ENCODE measurements around the gene EXOC4. TPM values are rescaled to one million over a fixed set of nuclear protein-coding genes. Genes with fewer than 3 reads are reported as not detected.
"Not testable (repeated sequence)": the region's sequence is repeated elsewhere in the genome, so short reads cannot be mapped to it uniquely, and the experiment has no call there.

Gene EXOC4
- total RNA-seq, 4 donors from 2014 or later, result 60.0 to 187 (median 80.1) TPM

- no peak for DNase-seq (ENCODE audit: low spot score in 2 of 2)
- TF ChIP-seq POLR2AphosphoS5 (IDR thresholded peaks at IDR 0.05), result no peak
- no peak for TF ChIP-seq EP300 (IDR thresholded peaks at IDR 0.05)
- TF ChIP-seq POLR2A (IDR thresholded peaks at IDR 0.05), result no peak
- TF ChIP-seq, protein P1, sequence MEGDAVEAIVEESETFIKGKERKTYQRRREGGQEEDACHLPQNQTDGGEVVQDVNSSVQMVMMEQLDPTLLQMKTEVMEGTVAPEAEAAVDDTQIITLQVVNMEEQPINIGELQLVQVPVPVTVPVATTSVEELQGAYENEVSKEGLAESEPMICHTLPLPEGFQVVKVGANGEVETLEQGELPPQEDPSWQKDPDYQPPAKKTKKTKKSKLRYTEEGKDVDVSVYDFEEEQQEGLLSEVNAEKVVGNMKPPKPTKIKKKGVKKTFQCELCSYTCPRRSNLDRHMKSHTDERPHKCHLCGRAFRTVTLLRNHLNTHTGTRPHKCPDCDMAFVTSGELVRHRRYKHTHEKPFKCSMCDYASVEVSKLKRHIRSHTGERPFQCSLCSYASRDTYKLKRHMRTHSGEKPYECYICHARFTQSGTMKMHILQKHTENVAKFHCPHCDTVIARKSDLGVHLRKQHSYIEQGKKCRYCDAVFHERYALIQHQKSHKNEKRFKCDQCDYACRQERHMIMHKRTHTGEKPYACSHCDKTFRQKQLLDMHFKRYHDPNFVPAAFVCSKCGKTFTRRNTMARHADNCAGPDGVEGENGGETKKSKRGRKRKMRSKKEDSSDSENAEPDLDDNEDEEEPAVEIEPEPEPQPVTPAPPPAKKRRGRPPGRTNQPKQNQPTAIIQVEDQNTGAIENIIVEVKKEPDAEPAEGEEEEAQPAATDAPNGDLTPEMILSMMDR (IDR thresholded peaks at IDR 0.05), result no peak
- Histone ChIP-seq H3K9me3 (no peaks in the 10 kb centered on the region), H3K27me3 (no peaks in the 10 kb centered on the region), H3K4me1 (peaks cover 8% of the 10 kb centered on the region), H3K36me3 (no peaks in the 10 kb centered on the region), H3K27ac (no peak overlapping the region), H3K4me3 (no peak overlapping the region)
- 85% methylated on average over 2 of the region's 2 CpGs for WGBS
Measured at GRCh38 chr7:133642907-133643306, 390.0 kb downstream of the EXOC4 start.

DNA sequence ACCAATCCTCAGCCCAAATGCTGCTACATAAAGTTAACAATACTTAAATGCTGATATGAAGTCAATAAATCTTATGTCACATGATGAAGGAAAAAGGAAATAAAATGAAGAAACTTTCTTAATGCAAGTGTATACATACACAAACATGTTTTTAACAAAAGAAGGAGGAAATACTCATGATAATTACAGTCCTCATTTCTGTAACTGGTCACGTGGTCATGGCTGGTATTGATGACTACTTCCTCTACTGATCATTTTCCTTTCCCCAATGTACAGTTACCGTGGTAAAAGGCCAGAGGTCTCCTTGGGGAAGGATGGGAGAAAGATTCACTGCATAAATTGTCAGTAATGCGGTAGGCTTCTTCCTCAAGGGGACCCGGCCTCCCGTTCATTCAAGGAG, 390.8 kb downstream of the EXOC4 start:
- H3K4me1 ChIP-seq; H3K4me3 ChIP-seq; H3K27ac ChIP-seq; DNase-seq (ENCODE audit: low spot score in 2 of 2); H3K9me3 ChIP-seq; H3K36me3 ChIP-seq; H3K27me3 ChIP-seq: not testable (repeated sequence)
- WGBS, result 93% methylated on average over 5 of the region's 5 CpGs

DNA sequence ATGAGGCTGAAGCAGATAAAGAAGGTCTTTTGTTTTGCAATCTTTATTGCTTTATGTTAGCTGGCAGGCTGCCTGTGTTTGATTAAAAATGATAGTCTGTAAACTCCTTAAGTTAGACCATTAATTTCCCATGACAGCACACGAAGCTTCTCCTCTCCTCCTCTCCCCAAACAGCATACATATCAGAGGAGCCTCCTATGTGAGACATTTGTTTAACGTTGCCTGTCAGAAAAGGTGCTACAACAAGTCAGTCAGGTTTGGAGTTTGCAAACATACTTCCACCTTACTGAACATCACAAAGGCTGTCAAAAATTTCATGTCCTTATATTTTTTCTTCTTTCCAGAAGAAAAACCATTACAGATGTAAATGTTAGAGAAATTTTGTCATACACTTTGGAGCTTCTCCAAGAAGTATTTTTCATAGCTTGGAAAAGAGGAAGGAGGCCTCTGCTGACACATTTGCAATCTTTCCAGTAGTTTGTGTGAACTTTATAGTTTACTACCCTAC, 393.1 kb downstream of the EXOC4 start:
- no peak overlapping the region for H3K27ac ChIP-seq
- peaks cover 8% of the 10 kb centered on the region for H3K4me1 ChIP-seq
- TF ChIP-seq POLR2A (IDR thresholded peaks at IDR 0.05) (no peak), EP300 (IDR thresholded peaks at IDR 0.05) (no peak), POLR2AphosphoS5 (IDR thresholded peaks at IDR 0.05) (no peak)
- TF ChIP-seq, protein P1 (IDR thresholded peaks at IDR 0.05), result no peak
- H3K9me3 ChIP-seq, result no peaks in the 10 kb centered on the region
- no peak for DNase-seq (ENCODE audit: low spot score in 2 of 2)
- WGBS, result 25% methylated on average over 2 of the region's 2 CpGs
- no peak overlapping the region for H3K4me3 ChIP-seq
- no peaks in the 10 kb centered on the region for H3K36me3 ChIP-seq
- H3K27me3 ChIP-seq, result no peaks in the 10 kb centered on the region

- TF ChIP-seq EP300 (IDR thresholded peaks at IDR 0.05), result no peak
- TF ChIP-seq POLR2AphosphoS5 (IDR thresholded peaks at IDR 0.05), result no peak
- TF ChIP-seq, protein P1 (IDR thresholded peaks at IDR 0.05), result no peak
- TF ChIP-seq POLR2A (IDR thresholded peaks at IDR 0.05), result no peak
- no peak overlapping the region for H3K27ac ChIP-seq
- H3K27me3 ChIP-seq, result no peaks in the 10 kb centered on the region
- H3K9me3 ChIP-seq, result no peaks in the 10 kb centered on the region
- H3K4me1 ChIP-seq, result peaks cover 8% of the 10 kb centered on the region
- DNase-seq (ENCODE audit: low spot score in 2 of 2), result no peak
- no peaks in the 10 kb centered on the region for H3K36me3 ChIP-seq
- WGBS, result 94% methylated on average over 7 of the region's 7 CpGs
- no peak overlapping the region for H3K4me3 ChIP-seq
Measured at GRCh38 chr7:133646472-133647315, 393.8 kb downstream of the EXOC4 start.

GRCh38 chr7:133649593-133649992, 396.7 kb downstream of the EXOC4 start:
- Histone ChIP-seq H3K36me3 (no peaks in the 10 kb centered on the region), H3K27me3 (no peaks in the 10 kb centered on the region), H3K9me3 (no peaks in the 10 kb centered on the region), H3K4me3 (no peak overlapping the region), H3K4me1 (peaks cover 8% of the 10 kb centered on the region), H3K27ac (no peak overlapping the region)
- 97% methylated on average over 1 of the region's 1 CpG for WGBS
- DNase-seq (ENCODE audit: low spot score in 2 of 2), result no peak
- no peak for TF ChIP-seq POLR2AphosphoS5 (IDR thresholded peaks at IDR 0.05)
- TF ChIP-seq POLR2A (IDR thresholded peaks at IDR 0.05), result no peak
- TF ChIP-seq, protein P1 (IDR thresholded peaks at IDR 0.05), result no peak
- TF ChIP-seq EP300 (IDR thresholded peaks at IDR 0.05), result no peak
